Stimulated activated CD4-positive, alpha-beta T cell treated with anti-CD3 and anti-CD28 coated beads, Interleukin-4, amount 100 ng/mL, for 48 hours (primary cell): ENCODE measurements around the gene MYBPH.

Experiments used
- DNase-seq, 2 donors: peaks; one replicate each; pipeline ENCODE4 v3.0.0-alpha.2; 2020; ENCODE audit warnings: low read depth in 2 of 2

Gene MYBPH

DNA sequence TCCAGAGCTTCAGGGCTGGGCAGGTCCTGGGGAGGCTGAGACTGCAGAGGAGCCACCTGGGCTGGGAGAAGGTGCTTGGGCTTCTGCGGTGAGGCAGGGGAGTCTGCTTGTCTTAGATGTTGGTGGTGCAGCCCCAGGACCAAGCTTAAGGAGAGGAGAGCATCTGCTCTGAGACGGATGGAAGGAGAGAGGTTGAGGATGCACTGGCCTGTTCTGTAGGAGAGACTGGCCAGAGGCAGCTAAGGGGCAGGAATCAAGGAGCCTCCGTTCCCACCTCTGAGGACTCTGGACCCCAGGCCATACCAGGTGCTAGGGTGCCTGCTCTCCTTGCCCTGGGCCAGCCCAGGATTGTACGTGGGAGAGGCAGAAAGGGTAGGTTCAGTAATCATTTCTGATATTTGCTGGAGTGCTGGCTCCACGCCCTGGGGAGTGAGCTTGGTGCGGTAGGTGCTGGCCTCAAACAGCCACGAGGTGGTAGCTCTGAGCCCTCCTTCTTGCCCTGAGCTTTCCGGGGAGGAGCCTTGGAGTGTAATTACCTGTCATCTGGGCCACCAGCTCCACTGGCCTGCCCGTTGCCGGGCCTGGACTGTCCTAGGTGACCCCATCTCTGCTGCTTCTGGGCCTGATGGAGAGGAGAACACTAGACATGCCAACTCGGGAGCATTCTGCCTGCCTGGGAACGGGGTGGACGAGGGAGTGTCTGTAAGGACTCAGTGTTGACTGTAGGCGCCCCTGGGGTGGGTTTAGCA, 9.3 kb downstream of the MYBPH start:
- no peak for DNase-seq

GRCh38 chr1:203165800-203166161, 9.8 kb downstream of the MYBPH start:
- no peak for DNase-seq

DNA sequence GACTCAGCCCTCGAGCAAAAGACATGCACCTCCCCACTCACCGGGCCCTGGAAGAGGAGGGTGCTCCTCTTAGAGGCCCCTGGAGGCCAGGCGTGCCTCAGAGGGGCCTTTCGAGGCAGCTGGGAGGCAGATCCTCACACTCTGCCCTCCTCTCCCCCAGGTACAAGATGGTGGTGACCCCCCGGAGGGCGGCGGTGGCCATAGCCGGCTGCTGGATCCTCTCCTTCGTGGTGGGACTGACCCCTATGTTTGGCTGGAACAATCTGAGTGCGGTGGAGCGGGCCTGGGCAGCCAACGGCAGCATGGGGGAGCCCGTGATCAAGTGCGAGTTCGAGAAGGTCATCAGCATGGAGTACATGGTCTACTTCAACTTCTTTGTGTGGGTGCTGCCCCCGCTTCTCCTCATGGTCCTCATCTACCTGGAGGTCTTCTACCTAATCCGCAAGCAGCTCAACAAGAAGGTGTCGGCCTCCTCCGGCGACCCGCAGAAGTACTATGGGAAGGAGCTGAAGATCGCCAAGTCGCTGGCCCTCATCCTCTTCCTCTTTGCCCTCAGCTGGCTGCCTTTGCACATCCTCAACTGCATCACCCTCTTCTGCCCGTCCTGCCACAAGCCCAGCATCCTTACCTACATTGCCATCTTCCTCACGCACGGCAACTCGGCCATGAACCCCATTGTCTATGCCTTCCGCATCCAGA, 10.4 kb downstream of the MYBPH start:
- DNase-seq, result no peak

DNA sequence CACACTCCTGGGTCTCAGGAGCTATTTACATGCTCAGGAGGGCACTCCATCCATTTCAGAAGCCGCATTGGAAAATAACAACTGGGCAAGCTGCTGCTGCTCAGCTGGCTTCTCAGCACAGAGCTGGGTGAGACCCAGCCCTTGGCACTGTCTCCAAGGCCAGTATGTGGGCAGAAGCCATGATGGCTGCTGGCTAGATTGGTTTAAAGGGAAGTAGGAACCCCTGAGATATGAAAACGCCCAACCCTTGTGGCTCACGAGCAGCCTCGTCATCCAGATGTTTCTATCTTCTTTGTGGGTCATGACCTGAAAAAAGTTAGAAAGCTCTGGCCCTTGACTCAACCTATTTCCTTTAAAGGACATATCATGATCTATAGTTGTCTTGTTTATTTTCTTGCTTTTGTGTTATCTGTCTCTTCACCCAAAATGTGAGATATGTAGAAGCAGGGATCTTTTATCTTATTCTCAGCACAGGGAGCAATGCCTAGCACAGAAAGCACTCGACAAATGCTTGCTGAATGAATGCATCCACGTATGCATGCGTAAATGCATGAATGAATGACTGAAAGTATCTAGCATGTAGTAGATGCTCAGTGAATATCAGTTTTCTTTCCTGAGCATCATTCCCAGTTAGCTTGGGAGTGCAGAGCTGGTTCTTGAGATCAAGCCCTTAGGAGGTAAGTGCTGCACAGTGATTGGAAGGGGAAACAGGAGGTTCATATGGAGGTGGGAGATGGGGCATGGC, 11.6 kb downstream of the MYBPH start:
- DNase-seq, result no peak

DNA sequence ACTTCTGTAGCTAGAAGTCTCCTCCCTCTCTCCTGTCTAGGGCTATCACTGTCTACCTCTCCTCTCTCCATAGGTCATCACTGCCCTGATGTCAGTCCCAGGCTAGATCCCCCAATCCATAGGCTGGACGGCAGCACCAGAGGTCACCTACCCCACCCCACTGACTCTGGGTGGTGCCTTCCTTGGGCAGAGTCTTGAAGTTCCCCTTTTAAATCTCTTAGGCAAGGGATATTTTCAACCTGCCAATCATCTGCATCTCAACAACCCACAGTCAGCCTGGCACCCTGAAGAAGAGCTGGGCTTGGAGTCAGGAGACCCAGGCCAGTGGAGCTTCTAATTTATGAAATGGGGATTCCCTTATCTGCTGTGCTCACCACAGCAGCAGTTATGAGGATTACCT, 13.2 kb downstream of the MYBPH start:
- DNase-seq, result no peak

DNA sequence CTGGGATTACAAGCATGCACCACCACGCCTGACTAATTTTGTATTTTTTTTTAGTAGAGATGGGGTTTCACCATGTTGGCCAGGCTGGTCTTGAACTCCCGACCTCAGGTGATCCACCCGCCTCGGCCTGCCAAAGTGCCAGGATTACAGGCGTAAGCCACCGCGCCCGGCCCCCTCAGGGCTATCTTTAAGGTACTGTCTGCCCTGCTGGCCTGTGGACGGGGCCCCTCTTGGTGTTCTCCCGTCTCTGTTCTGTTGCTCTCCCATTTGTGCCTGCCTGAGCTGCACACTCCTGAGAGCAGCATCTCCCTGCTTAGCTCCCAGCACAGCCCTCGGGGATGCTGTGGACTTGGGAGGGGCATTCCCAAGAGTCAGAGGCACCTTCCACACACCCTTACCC, 13.9 kb downstream of the MYBPH start:
- DNase-seq, result no peak

GRCh38 chr1:203161175-203161574, 14.5 kb downstream of the MYBPH start:
- no peak for DNase-seq

- DNase-seq, result no peak
Observed at GRCh38 chr1:203159844-203160243, 15.8 kb downstream of the MYBPH start.

DNA sequence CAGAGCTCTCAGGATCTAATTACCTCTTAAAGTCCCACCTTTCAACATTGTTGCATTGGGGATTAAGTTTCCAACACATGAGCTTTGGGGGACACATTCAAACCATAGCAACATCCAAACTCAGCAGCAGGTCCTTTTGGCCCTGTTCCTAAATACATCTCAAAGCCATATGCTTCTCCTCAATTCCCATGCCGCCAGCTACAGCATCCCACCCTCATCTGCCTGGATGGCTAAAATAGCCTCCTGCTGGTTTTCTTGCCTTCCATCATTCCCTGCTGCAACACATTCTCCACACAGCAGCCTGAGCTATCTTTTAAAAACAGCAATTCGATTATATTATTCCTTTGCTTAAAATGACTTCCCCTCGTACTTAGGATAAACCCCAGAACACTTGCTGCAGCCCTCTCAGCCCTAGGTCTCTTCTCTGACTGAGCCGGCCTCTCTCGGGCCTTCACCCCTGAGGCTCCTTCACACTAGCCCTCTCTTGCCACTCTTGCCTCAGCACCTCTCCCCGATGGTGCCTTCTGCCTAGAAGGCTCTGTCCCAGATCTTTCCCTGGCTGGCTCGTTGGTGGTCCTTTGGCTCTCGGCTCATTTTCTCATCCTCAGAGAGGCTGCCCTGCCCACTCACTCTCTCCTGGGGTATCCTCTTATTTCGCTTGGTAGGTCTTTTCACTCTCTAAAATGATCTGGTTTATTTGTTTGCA, 16.5 kb downstream of the MYBPH start:
- DNase-seq, result no peak

DNA sequence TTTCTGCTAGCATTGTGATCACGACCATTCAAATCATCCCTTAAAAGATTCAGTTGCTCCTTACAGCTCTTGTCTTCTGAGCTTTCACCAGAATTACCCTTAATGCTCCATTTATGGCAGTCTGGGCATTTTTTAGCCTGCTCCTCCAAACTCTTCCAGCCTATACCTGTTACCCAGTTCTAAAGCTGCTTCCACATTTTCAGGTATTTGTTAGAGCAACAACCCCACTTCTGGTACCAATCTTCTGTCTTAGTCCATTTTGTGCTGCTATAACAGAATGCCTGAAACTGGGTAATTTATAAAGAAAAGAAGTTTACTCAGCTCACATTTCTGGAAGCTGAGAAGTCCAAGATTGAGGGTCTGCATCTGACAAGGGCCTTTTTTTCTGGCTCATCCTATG, 17.2 kb downstream of the MYBPH start:
- DNase-seq, result no peak

GRCh38 chr1:203156280-203156679, 19.3 kb downstream of the MYBPH start:
- no peak for DNase-seq

GRCh38 chr1:203153989-203154821, 21.4 kb downstream of the MYBPH start:
- DNase-seq, result no peak

GRCh38 chr1:203153051-203153988, 22.3 kb downstream of the MYBPH start:
- DNase-seq, result no peak

DNA sequence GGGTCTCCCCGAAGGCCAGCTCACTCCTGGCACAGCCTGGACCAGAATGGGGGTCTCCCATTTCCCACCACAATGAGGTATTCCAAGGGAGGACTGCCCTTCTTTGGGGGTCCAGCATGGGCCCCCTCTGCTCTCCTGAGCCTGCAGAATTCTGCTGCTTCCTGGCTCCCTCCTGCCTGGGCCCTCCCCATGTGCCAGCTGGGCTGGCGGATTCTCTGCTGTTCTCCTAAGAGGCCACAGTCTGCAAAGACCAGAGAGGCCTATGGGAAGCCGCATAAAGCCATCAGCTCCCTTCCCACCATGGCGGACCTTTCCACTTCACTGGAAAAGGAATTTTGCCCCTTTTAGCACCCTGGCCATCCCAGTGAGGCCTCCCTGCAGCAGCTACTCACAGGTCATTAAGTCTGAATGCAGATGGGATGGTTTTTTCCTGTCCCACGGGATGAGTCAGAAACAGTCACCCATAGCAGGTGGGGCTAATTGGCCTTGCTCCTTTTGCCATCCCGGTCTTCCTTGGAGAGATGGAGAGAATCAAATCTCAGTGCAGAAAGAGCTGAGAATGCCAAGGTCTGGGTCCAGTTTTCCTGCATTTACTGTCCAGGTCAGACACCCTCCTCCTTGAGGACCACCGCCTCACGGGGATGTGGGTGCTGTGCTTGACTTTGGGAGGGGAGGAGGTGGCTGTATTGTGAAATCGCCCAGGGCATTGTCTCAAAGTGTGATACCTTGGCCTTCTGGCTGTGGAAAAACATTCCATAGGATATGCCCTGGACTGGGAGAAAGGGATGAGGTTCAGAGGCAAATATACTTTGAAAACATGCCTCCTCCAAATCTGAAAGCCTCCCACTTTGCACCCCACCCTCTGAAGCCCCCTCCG, 23.2 kb downstream of the MYBPH start:
- no peak for DNase-seq

DNA sequence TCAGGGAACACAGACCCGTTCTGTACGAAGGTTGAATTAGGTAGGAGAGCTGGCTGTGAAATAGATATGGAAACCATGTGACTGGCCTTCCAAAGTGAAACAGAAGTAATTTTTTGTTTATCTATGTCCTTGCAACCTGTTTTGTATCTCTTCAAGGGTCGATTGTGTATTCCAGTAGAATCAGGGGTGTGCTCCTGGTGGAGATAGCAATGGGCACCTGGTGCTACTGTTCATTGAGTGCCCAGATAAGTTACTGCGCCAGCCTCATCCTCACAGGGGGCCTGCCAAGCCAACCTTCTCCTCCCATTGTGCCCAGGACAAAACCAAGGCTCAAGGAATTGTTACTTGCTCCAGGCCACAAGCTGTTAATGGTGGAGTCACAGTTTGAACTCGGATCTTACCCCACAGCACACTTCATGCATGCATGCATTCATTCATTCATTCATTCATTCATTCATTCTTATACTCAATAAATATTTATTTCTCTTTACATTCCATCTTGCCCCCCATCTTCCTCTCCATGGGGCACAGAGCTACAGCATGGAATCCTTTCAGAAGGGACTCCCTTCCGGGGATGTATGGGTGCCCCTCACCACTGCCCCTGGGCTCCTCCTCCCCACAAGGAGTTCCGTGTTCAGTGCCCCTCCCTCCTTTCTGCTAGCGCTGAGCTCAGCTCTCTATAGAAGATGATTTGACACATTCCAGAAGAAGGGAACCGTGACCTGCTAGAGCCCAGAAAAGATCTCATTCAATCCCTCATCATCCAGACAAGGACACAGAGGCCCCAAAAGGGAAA, 24.1 kb downstream of the MYBPH start:
- no peak for DNase-seq

GRCh38 chr1:203150511-203151297, 24.9 kb downstream of the MYBPH start:
- no peak for DNase-seq

GRCh38 chr1:203149188-203149840, 26.3 kb downstream of the MYBPH start:
- no peak for DNase-seq
